Activated naive CD4-positive, alpha-beta T cell treated with anti-CD3 and anti-CD28 coated beads, Interleukin-2, amount 10 ng/mL, durations not matched to agents 7 days and 5 days (primary cell): ENCODE results near the gene ABHD17C.

Experiments used
- CTCF ChIA-PET: fragments of 350-600 bp; sonication (Branson Sonifier 250); formaldehyde crosslinking; loops from one replicate; lab custom pipeline; 2021; ENCODE audit warnings: antibody characterized with exemption; lab: Charles Lee
- DNase-seq: peaks from one replicate; pipeline ENCODE4 v3.0.0-alpha.2; 2020
- H3K27ac Mint-ChIP-seq: one replicate; pipeline ENCODE4 v1.8.0; 2021; ENCODE audit warnings: mild to moderate bottlenecking, moderate library complexity, mixed read lengths
- H3K27me3 Mint-ChIP-seq: one replicate; pipeline ENCODE4 v1.8.0; 2021; ENCODE audit warnings: mild to moderate bottlenecking, mixed read lengths
- H3K36me3 Mint-ChIP-seq: one replicate; pipeline ENCODE4 v1.8.0; 2021; ENCODE audit warnings: mixed read lengths
- H3K4me1 Mint-ChIP-seq: one replicate; pipeline ENCODE4 v1.8.0; 2021; ENCODE audit warnings: mixed read lengths
- H3K4me3 Mint-ChIP-seq: one replicate; pipeline ENCODE4 v1.8.0; 2021; ENCODE audit warnings: mild to moderate bottlenecking, moderate library complexity, mixed read lengths
- H3K9me3 Mint-ChIP-seq: one replicate; pipeline ENCODE4 v1.8.0; 2021; ENCODE audit warnings: mixed read lengths

Gene ABHD17C

GRCh38 chr15:80769829-80770705 is 75.0 kb downstream of the ABHD17C start:
- DNase-seq: no peak
- Mint-ChIP-seq H3K27ac (no peak overlapping the region), H3K4me1 (no peaks in the 10 kb centered on the region), H3K4me3 (no peak overlapping the region), H3K27me3 (peaks cover 9% of the 10 kb centered on the region), H3K36me3 (no peaks in the 10 kb centered on the region), H3K9me3 (no peaks in the 10 kb centered on the region)
- CTCF ChIA-PET: no interaction called here

- no peak for DNase-seq
- peaks cover 29% of the 10 kb centered on the region for H3K27me3 Mint-ChIP-seq
- H3K9me3 Mint-ChIP-seq: no peaks in the 10 kb centered on the region
- no peaks in the 10 kb centered on the region for H3K36me3 Mint-ChIP-seq
- CTCF ChIA-PET: interaction anchor here (0.7 to 1.7 kb wide), 4 partner anchors 9 to 493 kb away, joined by 3 to 5 read pairs (median 4); no protein-coding TSS in a partner anchor
- H3K27ac Mint-ChIP-seq: no peak overlapping the region
- peaks cover 3% of the 10 kb centered on the region for H3K4me1 Mint-ChIP-seq
- no peak overlapping the region for H3K4me3 Mint-ChIP-seq
Observed at GRCh38 chr15:80773122-80773551, 78.0 kb downstream of the ABHD17C start.

- Mint-ChIP-seq H3K4me1 (peaks cover 4% of the 10 kb centered on the region), H3K27me3 (peaks cover 36% of the 10 kb centered on the region), H3K36me3 (no peaks in the 10 kb centered on the region), H3K27ac (no peak overlapping the region), H3K4me3 (no peak overlapping the region), H3K9me3 (no peaks in the 10 kb centered on the region)
- DNase-seq: no peak
- CTCF ChIA-PET: interaction anchor here (0.9 to 7.5 kb wide), 4 partner anchors 208 to 492 kb away, joined by 5 to 91 read pairs (median 42); no protein-coding TSS in a partner anchor
Observed at GRCh38 chr15:80773792-80774352, 78.8 kb downstream of the ABHD17C start.

GRCh38 chr15:80774486-80774885 is 79.4 kb downstream of the ABHD17C start:
- Mint-ChIP-seq H3K9me3 (no peaks in the 10 kb centered on the region), H3K4me1 (peaks cover 4% of the 10 kb centered on the region), H3K4me3 (no peak overlapping the region), H3K27ac (no peak overlapping the region), H3K36me3 (no peaks in the 10 kb centered on the region), H3K27me3 (peaks cover 42% of the 10 kb centered on the region)
- CTCF ChIA-PET: interaction anchor here (5.6 to 7.5 kb wide), 2 partner anchors 209 to 319 kb away, joined by 78 to 91 read pairs; no protein-coding TSS in a partner anchor
- no peak for DNase-seq

GRCh38 chr15:80775338-80775737 is 80.2 kb downstream of the ABHD17C start:
- Mint-ChIP-seq H3K27me3 (peaks cover 51% of the 10 kb centered on the region), H3K36me3 (no peaks in the 10 kb centered on the region), H3K4me1 (peaks cover 12% of the 10 kb centered on the region), H3K4me3 (no peak overlapping the region), H3K9me3 (no peaks in the 10 kb centered on the region), H3K27ac (no peak overlapping the region)
- DNase-seq: no peak
- CTCF ChIA-PET: interaction anchor here (1.1 to 7.5 kb wide), 10 partner anchors 7 to 320 kb away, joined by 3 to 91 read pairs (median 5); no protein-coding TSS in a partner anchor

- Mint-ChIP-seq H3K36me3 (no peaks in the 10 kb centered on the region), H3K27me3 (peaks cover 60% of the 10 kb centered on the region), H3K4me3 (no peak overlapping the region), H3K9me3 (no peaks in the 10 kb centered on the region), H3K27ac (no peak overlapping the region), H3K4me1 (peaks cover 14% of the 10 kb centered on the region)
- DNase-seq: peak; percentile 74
- CTCF ChIA-PET: interaction anchor here (0.6 to 7.5 kb wide), 35 partner anchors 8 to 489 kb away, joined by 3 to 91 read pairs (median 4); no protein-coding TSS in a partner anchor
Observed at GRCh38 chr15:80776420-80777045, 81.4 kb downstream of the ABHD17C start.

- Mint-ChIP-seq H3K27ac (no peak overlapping the region), H3K36me3 (no peaks in the 10 kb centered on the region), H3K4me3 (no peak overlapping the region), H3K4me1 (peaks cover 14% of the 10 kb centered on the region), H3K27me3 (peaks cover 63% of the 10 kb centered on the region), H3K9me3 (no peaks in the 10 kb centered on the region)
- CTCF ChIA-PET: interaction anchor here (0.6 to 7.5 kb wide), 24 partner anchors 9 to 322 kb away, joined by 3 to 91 read pairs (median 4); partner anchors contain the start of gene ABHD17C
- DNase-seq: no peak
Observed at GRCh38 chr15:80777137-80777536, 82.0 kb downstream of the ABHD17C start.

GRCh38 chr15:80777826-80778620 is 82.9 kb downstream of the ABHD17C start:
- H3K27ac Mint-ChIP-seq: no peak overlapping the region
- CTCF ChIA-PET: interaction anchor here (0.6 to 7.5 kb wide), 11 partner anchors 8 to 323 kb away, joined by 3 to 91 read pairs (median 5); partner anchors contain the start of gene ABHD17C
- H3K27me3 Mint-ChIP-seq: peaks cover 70% of the 10 kb centered on the region
- no peak overlapping the region for H3K4me3 Mint-ChIP-seq
- H3K9me3 Mint-ChIP-seq: no peaks in the 10 kb centered on the region
- H3K36me3 Mint-ChIP-seq: no peaks in the 10 kb centered on the region
- H3K4me1 Mint-ChIP-seq: peaks cover 18% of the 10 kb centered on the region
- no peak for DNase-seq

GRCh38 chr15:80778621-80778963 is 83.5 kb downstream of the ABHD17C start:
- no peaks in the 10 kb centered on the region for H3K9me3 Mint-ChIP-seq
- no peak overlapping the region for H3K4me3 Mint-ChIP-seq
- no peaks in the 10 kb centered on the region for H3K36me3 Mint-ChIP-seq
- H3K27ac Mint-ChIP-seq: no peak overlapping the region
- CTCF ChIA-PET: interaction anchor here (1.0 to 7.5 kb wide), 5 partner anchors 191 to 488 kb away, joined by 3 to 91 read pairs (median 20); no protein-coding TSS in a partner anchor
- H3K4me1 Mint-ChIP-seq: peaks cover 24% of the 10 kb centered on the region
- peaks cover 70% of the 10 kb centered on the region for H3K27me3 Mint-ChIP-seq
- DNase-seq: no peak

- DNase-seq: peak; percentile 68
- no peak within 1 kb of the TSS for H3K27ac Mint-ChIP-seq
- H3K36me3 Mint-ChIP-seq: no peaks in the 10 kb centered on the region
- peaks cover 66% of the 10 kb centered on the region for H3K27me3 Mint-ChIP-seq
- CTCF ChIA-PET: interaction anchor here (0.8 to 7.5 kb wide), 11 partner anchors 17 to 487 kb away, joined by 3 to 91 read pairs (median 5); no protein-coding TSS in a partner anchor
- peaks cover 27% of the 10 kb centered on the region for H3K4me1 Mint-ChIP-seq
- no peaks in the 10 kb centered on the region for H3K9me3 Mint-ChIP-seq
- H3K4me3 Mint-ChIP-seq: peak within 1 kb of the TSS; percentile 62
Observed at GRCh38 chr15:80778964-80779657, 84.0 kb downstream of the ABHD17C start, which contains the start of gene CEMIP. Gene CEMIP (plus strand): TSS chr15:80779370. CDS start chr15:80873880, 94,510 bp downstream.

- DNase-seq: no peak
- peaks cover 70% of the 10 kb centered on the region for H3K27me3 Mint-ChIP-seq
- no peaks in the 10 kb centered on the region for H3K9me3 Mint-ChIP-seq
- no peak overlapping the region for H3K27ac Mint-ChIP-seq
- H3K4me3 Mint-ChIP-seq: peak overlapping the region; percentile 62
- no peaks in the 10 kb centered on the region for H3K36me3 Mint-ChIP-seq
- peaks cover 27% of the 10 kb centered on the region for H3K4me1 Mint-ChIP-seq
- CTCF ChIA-PET: interaction anchor here (0.8 to 7.5 kb wide), 13 partner anchors 16 to 486 kb away, joined by 3 to 91 read pairs (median 5); no protein-coding TSS in a partner anchor
Observed at GRCh38 chr15:80779658-80780415, 84.7 kb downstream of the ABHD17C start.
